Liver (tissue), 3 donors: ENCODE results near the gene CCDC85A.

Experiments
- CTCF ChIP-seq: fragments of 150-350 bp; IDR thresholded peaks from 2 replicates; pipeline ENCODE4 v1.5.1; 2017; ENCODE audit warnings: improper control_type of control experiment, low read depth, low read length; ENCODE audit not compliant: missing input control
- GABPA ChIP-seq, 2 donors: IDR thresholded peaks in 1 of 2; conservative IDR thresholded peaks in 1 of 2; 2 replicates each; pipeline ENCODE4 v1.6.1; 2016; ENCODE audit warnings: antibody characterized with exemption in 2 of 2, mild to moderate bottlenecking in 1 of 2, moderate library complexity in 1 of 2
- RAD21 ChIP-seq, 2 donors: IDR thresholded peaks; 2 replicates each; pipeline ENCODE4 v1.6.1; 2016; ENCODE audit warnings: antibody characterized with exemption in 2 of 2, mild to moderate bottlenecking in 2 of 2
- TF ChIP-seq, protein P1 (sequence below): IDR thresholded peaks from 2 replicates; pipeline ENCODE4 v1.6.1; 2016; ENCODE audit warnings: antibody characterized with exemption
- donor health status: healthy.
- donor health status: healthy.

- TF ChIP-seq RAD21 (IDR thresholded peaks at IDR 0.05) (no peak), GABPA (IDR thresholded peaks at IDR 0.05 in 1 of 2, conservative IDR thresholded peaks at IDR 0.05 in 1 of 2) (no peak), CTCF (no peak)
- TF ChIP-seq, protein P1, sequence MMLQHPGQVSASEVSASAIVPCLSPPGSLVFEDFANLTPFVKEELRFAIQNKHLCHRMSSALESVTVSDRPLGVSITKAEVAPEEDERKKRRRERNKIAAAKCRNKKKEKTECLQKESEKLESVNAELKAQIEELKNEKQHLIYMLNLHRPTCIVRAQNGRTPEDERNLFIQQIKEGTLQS = no peak
Observed at GRCh38 chr2:56177420-56178220, 6.2 kb upstream of the CCDC85A start.
